Stimulated activated CD8-positive, alpha-beta memory T cell treated with anti-CD3 and anti-CD28 coated beads, Interleukin-4, amount 100 ng/mL, for 24 hours (primary cell): ENCODE results near the gene TRAP1.

Experiments
- DNase-seq: peaks from one replicate; pipeline ENCODE4 v3.0.0-alpha.2; 2020; ENCODE audit warnings: low read depth

TRAP1 gene

GRCh38 chr16:3713587-3714242 lies 3.6 kb downstream of the TRAP1 start:
- DNase-seq: no peak

GRCh38 chr16:3712861-3713372 lies 4.4 kb downstream of the TRAP1 start:
- DNase-seq: no peak

GRCh38 chr16:3706253-3707012 lies 10.9 kb downstream of the TRAP1 start:
- no peak for DNase-seq

GRCh38 chr16:3702082-3702481 lies 15.2 kb downstream of the TRAP1 start:
- no peak for DNase-seq

- no peak for DNase-seq
Observed at GRCh38 chr16:3701531-3701930, 15.8 kb downstream of the TRAP1 start.

- no peak for DNase-seq
Observed at GRCh38 chr16:3698941-3699340, 18.4 kb downstream of the TRAP1 start.

GRCh38 chr16:3696425-3697218 lies 20.7 kb downstream of the TRAP1 start:
- DNase-seq: no peak

GRCh38 chr16:3695610-3696369 lies 21.5 kb downstream of the TRAP1 start:
- no peak for DNase-seq

- DNase-seq: no peak
Observed at GRCh38 chr16:3694051-3694450, 23.3 kb downstream of the TRAP1 start.

GRCh38 chr16:3691761-3692160 lies 25.6 kb downstream of the TRAP1 start:
- DNase-seq: no peak

GRCh38 chr16:3690980-3691720 lies 26.2 kb downstream of the TRAP1 start:
- no peak for DNase-seq

- peak; percentile 75 for DNase-seq
Observed at GRCh38 chr16:3690470-3690928, 26.8 kb downstream of the TRAP1 start.

GRCh38 chr16:3689731-3690130 lies 27.6 kb downstream of the TRAP1 start:
- DNase-seq: no peak

GRCh38 chr16:3687792-3688191 lies 29.5 kb downstream of the TRAP1 start:
- DNase-seq: no peak

- DNase-seq: no peak
Observed at GRCh38 chr16:3687021-3687420, 30.3 kb downstream of the TRAP1 start.

GRCh38 chr16:3681206-3681605 lies 36.1 kb downstream of the TRAP1 start:
- DNase-seq: no peak

- no peak for DNase-seq
Observed at GRCh38 chr16:3677994-3678393, 39.3 kb downstream of the TRAP1 start.

GRCh38 chr16:3675601-3676130 lies 41.7 kb downstream of the TRAP1 start:
- DNase-seq: no peak

- DNase-seq: no peak
Observed at GRCh38 chr16:3674513-3675295, 42.6 kb downstream of the TRAP1 start.
